Embryonic facial prominence (tissue), 1 donor: Measurements from ENCODE around the gene LIN7A.
"Not testable (repeated sequence)": the region's sequence is repeated elsewhere in the genome, so short reads cannot be mapped to it uniquely, and the experiment has no call there.

Source experiments
- DNase-seq: peaks from one replicate; pipeline ENCODE4 v3.0.0-alpha.2; 2016; ENCODE audit errors: extremely low spot score

The LIN7A gene

GRCh38 chr12:80920006-80920405, 17.7 kb downstream of the LIN7A start:
- no peak for DNase-seq

- DNase-seq: no peak
Measured at GRCh38 chr12:80917651-80918050, 20.1 kb downstream of the LIN7A start.

GRCh38 chr12:80912901-80913770, 24.6 kb downstream of the LIN7A start:
- no peak for DNase-seq

- no peak for DNase-seq
Measured at GRCh38 chr12:80909370-80909769, 28.4 kb downstream of the LIN7A start.

GRCh38 chr12:80902711-80903110, 35.0 kb downstream of the LIN7A start:
- no peak for DNase-seq

- DNase-seq: no peak
Measured at GRCh38 chr12:80901661-80902060, 36.1 kb downstream of the LIN7A start.

GRCh38 chr12:80895240-80895639, 42.5 kb downstream of the LIN7A start:
- DNase-seq: no peak

GRCh38 chr12:80894179-80894578, 43.6 kb downstream of the LIN7A start:
- no peak for DNase-seq

- DNase-seq: no peak
Measured at GRCh38 chr12:80892597-80893445, 44.9 kb downstream of the LIN7A start.

- no peak for DNase-seq
Measured at GRCh38 chr12:80884651-80885050, 53.1 kb downstream of the LIN7A start.

- DNase-seq: no peak
Measured at GRCh38 chr12:80881106-80881505, 56.6 kb downstream of the LIN7A start.

- DNase-seq: not testable (repeated sequence)
Measured at GRCh38 chr12:80878452-80878851, 59.3 kb downstream of the LIN7A start.

GRCh38 chr12:80877721-80878265, 59.9 kb downstream of the LIN7A start:
- DNase-seq: no peak

- DNase-seq: no peak
Measured at GRCh38 chr12:80872053-80872452, 65.7 kb downstream of the LIN7A start.

GRCh38 chr12:80869264-80869663, 68.5 kb downstream of the LIN7A start:
- no peak for DNase-seq

- DNase-seq: no peak
Measured at GRCh38 chr12:80868576-80868975, 69.2 kb downstream of the LIN7A start.

GRCh38 chr12:80867941-80868340, 69.8 kb downstream of the LIN7A start:
- no peak for DNase-seq

GRCh38 chr12:80864046-80864735, 73.5 kb downstream of the LIN7A start:
- no peak for DNase-seq

- DNase-seq: no peak
Measured at GRCh38 chr12:80862531-80862930, 75.2 kb downstream of the LIN7A start.

GRCh38 chr12:80861641-80862378, 75.9 kb downstream of the LIN7A start:
- DNase-seq: no peak

GRCh38 chr12:80860928-80861327, 76.8 kb downstream of the LIN7A start:
- DNase-seq: no peak
